DOHH2 (cell line): ENCODE measurements around the gene ZDHHC9.

Source experiments
- H3F3A ChIP-seq: fragments of 200-600 bp; sonication (generic), shearing (Covaris generic); 2 replicates; pipeline ENCODE4 v1.6.0; 2016; ENCODE audit warnings: antibody characterized with exemption, mild to moderate bottlenecking; ENCODE audit not compliant: control insufficient read depth, insufficient read depth
- H3K27ac ChIP-seq: fragments of 200-600 bp; sonication (generic); 2 replicates; pipeline ENCODE4 v1.5.1; 2014; ENCODE audit warnings: low read depth, mild to moderate bottlenecking, low read length, moderate library complexity
- H3K27me3 ChIP-seq: fragments of 200-600 bp; sonication (generic); 2 replicates; pipeline ENCODE4 v1.6.1; 2014; ENCODE audit warnings: mild to moderate bottlenecking, low read length, mixed read lengths; ENCODE audit not compliant: control insufficient read depth
- H3K36me3 ChIP-seq: fragments of 200-600 bp; sonication (generic); 2 replicates; pipeline ENCODE4 v1.6.1; 2014; ENCODE audit warnings: mild to moderate bottlenecking, low read length, moderate library complexity, mixed read lengths; ENCODE audit not compliant: control insufficient read depth
- H3K4me1 ChIP-seq: fragments of 200-600 bp; sonication (generic); 2 replicates; pipeline ENCODE4 v1.6.1; 2014; ENCODE audit warnings: mild to moderate bottlenecking, low read length, mixed read lengths; ENCODE audit not compliant: control insufficient read depth
- H3K4me2 ChIP-seq: fragments of 200-600 bp; sonication (generic); 2 replicates; pipeline ENCODE4 v1.6.0; 2014; ENCODE audit warnings: mild to moderate bottlenecking, low read length, moderate library complexity
- H3K4me3 ChIP-seq: fragments of 200-600 bp; sonication (generic); 2 replicates; pipeline ENCODE4 v1.5.1; 2014; ENCODE audit warnings: mild to moderate bottlenecking, low read length, mixed read lengths
- H3K79me2 ChIP-seq: fragments of 200-600 bp; sonication (generic); 2 replicates; pipeline ENCODE4 v1.6.1; 2014; ENCODE audit warnings: mild to moderate bottlenecking, low read length, mixed read lengths; ENCODE audit not compliant: control insufficient read depth
- H3K9me2 ChIP-seq: fragments of 200-600 bp; sonication (generic); replicated peaks from 2 replicates; pipeline ENCODE4 v1.6.1; 2014; ENCODE audit warnings: mild to moderate bottlenecking, low read length, mixed read lengths; ENCODE audit not compliant: control insufficient read depth
- H3K9me3 ChIP-seq: fragments of 200-600 bp; sonication (generic); 2 replicates; pipeline ENCODE4 v1.6.1; 2014; ENCODE audit warnings: antibody characterized with exemption, low read length, mixed read lengths; ENCODE audit not compliant: control insufficient read depth, insufficient read depth
- H4K20me1 ChIP-seq: fragments of 200-600 bp; sonication (generic); 2 replicates; pipeline ENCODE4 v1.6.0; 2014; ENCODE audit warnings: low read depth, mild to moderate bottlenecking, antibody characterized with exemption, low read length, moderate library complexity; ENCODE audit not compliant: control insufficient read depth, insufficient read depth
- CTCF ChIP-seq: fragments of 200-600 bp; sonication (generic); IDR thresholded peaks from one replicate; pipeline ENCODE4 v1.5.1; 2014; ENCODE audit warnings: antibody characterized with exemption, mild to moderate bottlenecking, low read depth, low read length; ENCODE audit not compliant: poor library complexity, severe bottlenecking
- EZH2phosphoT487 ChIP-seq: fragments of 200-600 bp; sonication (generic); IDR thresholded peaks from 2 replicates; pipeline ENCODE4 v1.6.1; 2017; ENCODE audit warnings: borderline replicate concordance, mild to moderate bottlenecking, antibody characterized with exemption, low read length, moderate library complexity, mixed read lengths

ZDHHC9 gene

GRCh38 chrX:129824620-129825019 lies 19.1 kb downstream of the ZDHHC9 start:
- H4K20me1 ChIP-seq: no peaks in the 10 kb centered on the region
- H3K9me2 ChIP-seq: no peaks in the 10 kb centered on the region
- no peaks in the 10 kb centered on the region for H3K27me3 ChIP-seq
- H3F3A ChIP-seq: no peaks in the 10 kb centered on the region
- H3K4me1 ChIP-seq: peaks cover 9% of the 10 kb centered on the region
- TF ChIP-seq CTCF (no peak), EZH2phosphoT487 (no peak)
- H3K36me3 ChIP-seq: peaks cover 9% of the 10 kb centered on the region
- no peak overlapping the region for H3K4me3 ChIP-seq
- no peak overlapping the region for H3K27ac ChIP-seq
- no peak overlapping the region for H3K4me2 ChIP-seq
- no peaks in the 10 kb centered on the region for H3K9me3 ChIP-seq
- H3K79me2 ChIP-seq: no peaks in the 10 kb centered on the region

- H3K9me3 ChIP-seq: no peaks in the 10 kb centered on the region
- peaks cover 9% of the 10 kb centered on the region for H3K4me1 ChIP-seq
- no peak overlapping the region for H3K27ac ChIP-seq
- no peaks in the 10 kb centered on the region for H4K20me1 ChIP-seq
- no peak for TF ChIP-seq EZH2phosphoT487
- TF ChIP-seq CTCF: peak; percentile 1
- peaks cover 9% of the 10 kb centered on the region for H3K36me3 ChIP-seq
- no peak overlapping the region for H3K4me3 ChIP-seq
- no peaks in the 10 kb centered on the region for H3K79me2 ChIP-seq
- H3K4me2 ChIP-seq: no peak overlapping the region
- H3K9me2 ChIP-seq: no peaks in the 10 kb centered on the region
- H3F3A ChIP-seq: no peaks in the 10 kb centered on the region
- no peaks in the 10 kb centered on the region for H3K27me3 ChIP-seq
Measured at GRCh38 chrX:129823522-129823921, 20.2 kb downstream of the ZDHHC9 start.

GRCh38 chrX:129823115-129823514 lies 20.6 kb downstream of the ZDHHC9 start:
- TF ChIP-seq CTCF: peak; percentile 58
- TF ChIP-seq EZH2phosphoT487: no peak
- H3K27me3 ChIP-seq: no peaks in the 10 kb centered on the region
- no peaks in the 10 kb centered on the region for H3K9me2 ChIP-seq
- H3K4me3 ChIP-seq: no peak overlapping the region
- H4K20me1 ChIP-seq: no peaks in the 10 kb centered on the region
- H3K4me2 ChIP-seq: no peak overlapping the region
- H3K4me1 ChIP-seq: peaks cover 9% of the 10 kb centered on the region
- no peaks in the 10 kb centered on the region for H3K79me2 ChIP-seq
- H3K36me3 ChIP-seq: peaks cover 9% of the 10 kb centered on the region
- no peaks in the 10 kb centered on the region for H3K9me3 ChIP-seq
- H3F3A ChIP-seq: no peaks in the 10 kb centered on the region
- no peak overlapping the region for H3K27ac ChIP-seq

- H3K27ac ChIP-seq: no peak overlapping the region
- no peaks in the 10 kb centered on the region for H3K4me1 ChIP-seq
- no peak for TF ChIP-seq CTCF
- no peak for TF ChIP-seq EZH2phosphoT487
- no peaks in the 10 kb centered on the region for H3K27me3 ChIP-seq
- H3K36me3 ChIP-seq: peaks cover 5% of the 10 kb centered on the region
- no peaks in the 10 kb centered on the region for H3K79me2 ChIP-seq
- H3F3A ChIP-seq: no peaks in the 10 kb centered on the region
- no peaks in the 10 kb centered on the region for H3K9me3 ChIP-seq
- no peak overlapping the region for H3K4me2 ChIP-seq
- H3K9me2 ChIP-seq: no peaks in the 10 kb centered on the region
- H4K20me1 ChIP-seq: no peaks in the 10 kb centered on the region
- no peak overlapping the region for H3K4me3 ChIP-seq
Measured at GRCh38 chrX:129818123-129818522, 25.6 kb downstream of the ZDHHC9 start.
